BLaER1 (cell line): Measurements from ENCODE around the gene DCAF11.

Source experiments
- H3K27ac ChIP-seq: shearing (Covaris generic); formaldehyde crosslinking; 2 replicates; pipeline ENCODE4 v1.8.1; 2022
- H3K27me3 ChIP-seq: shearing (Covaris generic); formaldehyde crosslinking; 2 replicates; pipeline ENCODE4 v1.8.1; 2022
- H3K36me3 ChIP-seq: shearing (Covaris generic); formaldehyde crosslinking; 2 replicates; pipeline ENCODE4 v1.8.1; 2022
- H3K4me1 ChIP-seq: shearing (Covaris generic); formaldehyde crosslinking; 2 replicates; pipeline ENCODE4 v1.8.1; 2022
- H3K4me2 ChIP-seq: shearing (Covaris generic); formaldehyde crosslinking; 2 replicates; pipeline ENCODE4 v1.8.1; 2022
- H3K4me3 ChIP-seq: shearing (Covaris generic); formaldehyde crosslinking; 2 replicates; pipeline ENCODE4 v1.8.1; 2022
- H3K9ac ChIP-seq: shearing (Covaris generic); formaldehyde crosslinking; 2 replicates; pipeline ENCODE4 v1.8.1; 2022
- H3K9me3 ChIP-seq: shearing (Covaris generic); formaldehyde crosslinking; 2 replicates; pipeline ENCODE4 v1.8.1; 2022
- H4K20me1 ChIP-seq: shearing (Covaris generic); formaldehyde crosslinking; 2 replicates; pipeline ENCODE4 v1.8.1; 2022
- Cebpa-rat ChIP-seq: shearing (Covaris generic); IDR thresholded peaks from 2 replicates; pipeline ENCODE4 v1.8.1; 2022

DCAF11 gene

GRCh38 chr14:24137529-24138395 lies 23.2 kb downstream of the DCAF11 start:
- TF ChIP-seq Cebpa-rat, result no peak
- H3K4me2 ChIP-seq, result peak overlapping the region; percentile 96
- H3K27ac ChIP-seq, result no peak overlapping the region
- H3K27me3 ChIP-seq, result no peaks in the 10 kb centered on the region
- H3K36me3 ChIP-seq, result peaks cover 30% of the 10 kb centered on the region
- H3K4me1 ChIP-seq, result peaks cover 59% of the 10 kb centered on the region
- peak overlapping the region; percentile 100 for H3K4me3 ChIP-seq
- H4K20me1 ChIP-seq, result peaks cover 47% of the 10 kb centered on the region
- H3K9me3 ChIP-seq, result no peaks in the 10 kb centered on the region
- peak overlapping the region; percentile 96; the same call in 1 of the 2 replicates for H3K9ac ChIP-seq

GRCh38 chr14:24138396-24139271 lies 24.1 kb downstream of the DCAF11 start:
- Histone ChIP-seq H3K4me3 (no peak overlapping the region), H3K4me2 (peak overlapping the region; percentile 96), H3K9me3 (no peaks in the 10 kb centered on the region), H3K36me3 (peaks cover 39% of the 10 kb centered on the region), H3K4me1 (peaks cover 68% of the 10 kb centered on the region), H3K27ac (no peak overlapping the region), H3K27me3 (no peaks in the 10 kb centered on the region), H4K20me1 (peaks cover 47% of the 10 kb centered on the region), H3K9ac (no peak overlapping the region)
- TF ChIP-seq Cebpa-rat, result no peak

GRCh38 chr14:24139272-24139934 lies 24.8 kb downstream of the DCAF11 start:
- H4K20me1 ChIP-seq, result peaks cover 47% of the 10 kb centered on the region
- no peak overlapping the region for H3K27ac ChIP-seq
- H3K9ac ChIP-seq, result no peak overlapping the region
- peaks cover 75% of the 10 kb centered on the region for H3K4me1 ChIP-seq
- no peak for TF ChIP-seq Cebpa-rat
- H3K4me3 ChIP-seq, result peak overlapping the region; percentile 89
- H3K36me3 ChIP-seq, result peaks cover 47% of the 10 kb centered on the region
- no peaks in the 10 kb centered on the region for H3K27me3 ChIP-seq
- peak overlapping the region; percentile 96 for H3K4me2 ChIP-seq
- H3K9me3 ChIP-seq, result no peaks in the 10 kb centered on the region

- Histone ChIP-seq H4K20me1 (peaks cover 46% of the 10 kb centered on the region), H3K27ac (peak within 1 kb of the TSS; percentile 90), H3K4me1 (peaks cover 82% of the 10 kb centered on the region), H3K36me3 (peaks cover 55% of the 10 kb centered on the region), H3K27me3 (no peaks in the 10 kb centered on the region), H3K9ac (peak within 1 kb of the TSS; percentile 87), H3K4me2 (peak within 1 kb of the TSS; percentile 96), H3K9me3 (no peaks in the 10 kb centered on the region), H3K4me3 (peak within 1 kb of the TSS; percentile 89)
- TF ChIP-seq Cebpa-rat, result no peak
These were observed 26.7 kb downstream of the DCAF11 start, which contains the start of gene EMC9 for GRCh38 chr14:24141097-24141880. TSS of gene EMC9 (minus strand) at chr14:24141591. CDS start at chr14:24141304, 287 bp downstream.

GRCh38 chr14:24143511-24143910 lies 28.9 kb downstream of the DCAF11 start:
- H3K9me3 ChIP-seq, result no peaks in the 10 kb centered on the region
- no peaks in the 10 kb centered on the region for H3K27me3 ChIP-seq
- peaks cover 70% of the 10 kb centered on the region for H3K4me1 ChIP-seq
- H3K4me3 ChIP-seq, result no peak overlapping the region
- peaks cover 41% of the 10 kb centered on the region for H3K36me3 ChIP-seq
- no peak overlapping the region for H3K27ac ChIP-seq
- peak overlapping the region; percentile 30; the same call in 1 of the 2 replicates for H3K9ac ChIP-seq
- peak overlapping the region; percentile 59 for H3K4me2 ChIP-seq
- TF ChIP-seq Cebpa-rat, result no peak
- peaks cover 35% of the 10 kb centered on the region for H4K20me1 ChIP-seq

GRCh38 chr14:24144451-24144850 lies 29.9 kb downstream of the DCAF11 start:
- Histone ChIP-seq H3K4me1 (peaks cover 65% of the 10 kb centered on the region), H3K4me3 (no peak overlapping the region), H3K4me2 (peak overlapping the region; percentile 92), H3K36me3 (peaks cover 41% of the 10 kb centered on the region), H3K9me3 (no peaks in the 10 kb centered on the region), H3K9ac (no peak overlapping the region), H3K27me3 (no peaks in the 10 kb centered on the region), H4K20me1 (peaks cover 34% of the 10 kb centered on the region), H3K27ac (no peak overlapping the region)
- no peak for TF ChIP-seq Cebpa-rat

GRCh38 chr14:24145219-24145618 lies 30.6 kb downstream of the DCAF11 start:
- no peak for TF ChIP-seq Cebpa-rat
- Histone ChIP-seq H4K20me1 (peaks cover 26% of the 10 kb centered on the region), H3K27me3 (no peaks in the 10 kb centered on the region), H3K27ac (no peak overlapping the region), H3K4me3 (peak overlapping the region; percentile 100), H3K4me1 (peaks cover 58% of the 10 kb centered on the region), H3K9ac (peak overlapping the region; percentile 90; the same call in 1 of the 2 replicates), H3K4me2 (peak overlapping the region; percentile 92), H3K9me3 (no peaks in the 10 kb centered on the region), H3K36me3 (peaks cover 45% of the 10 kb centered on the region)

GRCh38 chr14:24145690-24146452 lies 31.3 kb downstream of the DCAF11 start:
- Histone ChIP-seq H3K4me2 (peak overlapping the region; percentile 92), H3K4me1 (peaks cover 54% of the 10 kb centered on the region), H3K27ac (peak overlapping the region; percentile 88), H3K27me3 (no peaks in the 10 kb centered on the region), H4K20me1 (peaks cover 20% of the 10 kb centered on the region), H3K36me3 (peaks cover 52% of the 10 kb centered on the region), H3K9ac (peak overlapping the region; percentile 90), H3K4me3 (peak overlapping the region; percentile 100), H3K9me3 (no peaks in the 10 kb centered on the region)
- TF ChIP-seq Cebpa-rat, result no peak
